Measurements from ENCODE around the gene LTF.
A peak's percentile ranks its signal among the peaks of the same experiment; 100 is the strongest.

Gene LTF

DNA sequence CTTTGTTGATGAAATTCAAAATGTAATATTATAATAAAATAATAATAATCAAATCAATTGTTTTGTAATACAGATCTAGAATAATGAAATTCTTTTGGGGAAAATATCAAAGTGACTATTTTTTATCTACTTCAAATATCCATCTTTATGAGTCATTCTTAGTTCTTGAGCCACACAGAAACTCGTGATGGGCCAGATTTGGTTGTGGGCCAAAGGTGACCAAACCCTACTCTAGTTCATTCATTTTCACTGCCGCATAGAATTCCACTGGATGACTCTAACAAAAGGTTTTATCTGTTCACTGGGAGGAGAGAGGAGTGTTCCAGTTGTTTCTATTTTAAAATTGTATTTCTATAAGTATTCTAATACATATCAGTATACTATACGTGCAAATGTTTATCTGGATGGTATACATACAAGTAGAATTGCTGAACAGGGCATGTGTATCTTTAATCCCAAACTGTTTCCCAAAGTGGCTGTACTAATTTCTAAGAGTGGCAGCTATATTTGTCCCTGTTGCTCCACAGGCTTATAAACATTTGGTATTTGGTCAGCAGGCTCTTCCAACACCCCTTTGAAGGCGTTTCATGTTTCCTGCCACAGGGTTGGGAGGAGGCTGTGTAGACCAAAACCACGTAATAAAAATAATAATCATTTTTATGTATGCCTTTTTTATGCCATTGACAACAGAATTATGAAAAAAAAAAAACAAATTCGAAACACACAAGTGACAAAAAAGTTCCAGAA, 25.8 kb upstream of the LTF start:
- DNase-seq = no peak

DNA sequence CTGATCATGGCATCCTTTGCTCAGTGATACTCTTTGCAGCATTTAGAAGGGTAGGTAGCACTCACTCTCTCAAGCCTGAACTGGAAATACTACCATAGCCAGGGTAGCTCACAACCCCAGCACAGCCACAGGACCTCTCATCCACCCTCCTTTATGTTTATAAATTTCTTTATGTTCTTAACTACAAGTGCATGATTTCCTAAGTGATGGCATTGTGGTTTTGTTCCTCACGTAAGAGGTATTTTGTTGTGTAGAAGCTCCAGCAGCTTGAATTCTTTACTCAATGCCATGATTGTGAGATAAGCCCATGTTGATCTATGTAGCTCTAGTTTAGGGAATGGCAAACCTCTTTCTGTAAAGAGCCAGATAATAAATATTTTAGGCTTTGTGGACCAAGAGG, 25.2 kb upstream of the LTF start:
- no peak for DNase-seq

DNA sequence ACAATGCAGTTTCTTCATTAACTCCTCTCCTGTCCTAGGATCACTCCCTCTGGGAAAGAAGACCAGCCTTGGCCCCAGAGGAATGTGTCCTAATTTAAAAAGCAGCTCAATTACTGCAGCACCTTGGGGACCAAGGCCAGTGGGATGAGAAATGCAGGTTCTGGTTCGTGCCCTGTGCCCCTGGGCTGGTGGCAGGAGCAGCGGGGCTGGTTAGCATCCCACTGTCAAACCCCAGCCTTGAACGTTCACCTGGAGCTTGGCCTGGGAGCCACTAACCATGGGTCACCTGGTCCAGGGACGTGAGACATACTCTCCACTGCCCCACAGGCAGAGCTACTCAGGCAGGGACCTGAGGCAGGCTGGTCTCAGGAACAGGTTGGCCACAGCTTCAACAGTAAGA, 24.7 kb upstream of the LTF start:
- DNase-seq = no peak

DNA sequence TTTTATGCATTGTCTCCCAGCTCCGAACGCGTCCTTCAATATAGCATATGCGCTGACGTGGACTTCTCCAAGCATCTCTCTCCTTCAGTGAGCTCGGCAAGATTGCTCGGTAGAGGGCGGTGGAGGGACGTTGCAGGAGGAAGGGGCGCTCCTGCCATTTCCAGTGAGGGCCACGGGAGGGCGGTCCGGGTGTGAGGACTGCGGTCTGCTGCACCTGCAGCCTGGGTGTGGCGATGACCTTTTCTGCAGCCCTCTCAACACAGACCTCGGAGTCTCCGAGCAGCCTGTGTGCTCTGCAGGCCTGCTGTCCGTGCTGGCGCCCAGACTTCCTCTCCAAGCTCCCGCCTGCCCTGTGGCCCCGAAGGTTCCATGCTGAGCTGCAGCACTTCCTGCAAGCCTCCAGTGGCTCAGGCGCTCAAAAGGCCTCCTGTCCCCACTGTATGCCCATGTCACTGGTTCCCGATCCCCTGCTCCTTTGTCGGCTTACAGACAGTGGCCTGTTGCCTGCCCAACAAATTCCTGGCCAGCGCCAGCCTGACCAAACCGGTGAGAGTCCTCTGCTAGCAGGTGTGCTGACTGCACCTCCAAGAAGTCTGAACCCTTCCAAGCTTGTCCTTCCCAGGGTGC, 24.1 kb upstream of the LTF start:
- peak; percentile 95 for DNase-seq

DNA sequence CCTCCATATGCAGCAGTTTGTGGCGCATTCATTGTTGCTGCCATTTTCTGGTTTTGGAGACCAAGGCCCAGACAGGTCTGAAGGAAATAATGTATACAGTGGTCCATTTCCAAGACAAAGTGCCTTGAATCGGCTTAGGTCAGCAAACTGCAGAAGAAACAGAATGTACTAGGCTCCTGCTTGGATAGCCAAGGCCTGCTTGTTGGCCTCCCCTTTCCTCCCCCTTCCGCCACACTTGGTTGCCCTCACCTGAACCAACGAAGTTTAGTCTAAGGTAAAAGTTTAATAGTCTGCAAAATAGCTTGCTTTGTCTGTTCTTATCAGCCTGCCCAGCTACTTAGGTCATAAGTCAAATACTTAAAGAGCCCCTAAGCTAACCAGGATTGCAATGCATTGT, 21.1 kb upstream of the LTF start:
- DNase-seq = no peak

DNA sequence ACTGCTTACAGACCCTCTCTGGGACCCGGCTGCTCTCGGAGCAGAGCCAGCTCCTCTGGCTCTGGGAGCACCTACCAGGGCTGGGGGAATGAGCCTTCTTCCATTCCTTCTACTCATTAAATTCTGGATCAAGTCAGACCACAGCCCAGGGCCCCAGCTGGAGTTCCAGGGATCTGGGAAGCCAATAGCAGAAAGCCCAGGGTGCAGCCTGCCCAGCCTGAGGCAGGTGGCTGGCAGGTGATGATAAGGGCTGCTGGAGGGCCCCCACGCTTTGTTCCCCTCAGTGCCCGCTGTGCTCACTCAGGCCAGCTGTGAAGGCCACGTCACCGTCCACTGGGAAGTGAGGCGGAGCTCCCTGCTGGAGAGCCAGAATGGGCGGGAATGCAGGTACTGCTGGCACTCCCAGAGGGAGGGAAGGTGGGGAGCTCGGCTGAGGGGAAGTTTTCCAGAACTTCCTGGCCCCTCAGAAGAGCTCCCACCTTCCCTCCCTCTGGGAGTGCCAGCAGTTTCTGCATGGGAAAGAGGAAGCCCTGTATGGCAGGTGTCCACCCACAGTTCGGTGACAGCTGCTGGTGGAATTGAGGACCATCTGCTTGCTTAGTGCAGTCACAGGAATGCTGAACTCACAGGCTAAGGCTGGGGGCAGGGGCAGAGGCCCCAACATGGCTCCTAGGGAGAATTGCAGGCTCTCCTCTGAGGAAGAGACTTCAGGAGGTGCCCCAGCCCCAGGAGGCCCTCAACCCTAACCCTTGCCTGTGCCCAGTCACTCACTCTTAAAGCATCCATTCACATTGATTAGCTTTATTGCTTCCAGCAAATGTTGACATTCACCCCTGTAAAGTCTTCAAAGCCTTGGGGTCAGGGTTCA, 20.4 kb upstream of the LTF start:
- no peak for DNase-seq

DNA sequence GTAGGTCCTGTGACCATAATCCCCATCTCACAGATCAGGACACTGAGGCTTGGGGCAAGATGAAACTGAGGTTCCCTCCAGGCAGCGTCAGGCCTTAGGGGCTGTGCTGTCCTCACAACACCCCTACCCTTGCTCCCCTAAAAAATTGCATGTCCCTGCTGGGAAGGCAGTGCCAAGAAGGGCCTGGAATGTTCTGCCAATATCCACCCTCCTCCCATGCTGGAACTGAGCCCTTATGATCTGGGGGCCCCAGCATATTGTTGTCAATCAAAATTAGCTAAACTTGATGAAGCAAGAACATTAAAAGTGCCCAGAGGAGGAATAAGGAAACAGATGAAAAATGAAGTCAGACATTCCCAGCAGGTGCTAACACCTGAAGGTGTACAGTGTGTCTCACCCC, 19.7 kb upstream of the LTF start:
- no peak for DNase-seq

DNA sequence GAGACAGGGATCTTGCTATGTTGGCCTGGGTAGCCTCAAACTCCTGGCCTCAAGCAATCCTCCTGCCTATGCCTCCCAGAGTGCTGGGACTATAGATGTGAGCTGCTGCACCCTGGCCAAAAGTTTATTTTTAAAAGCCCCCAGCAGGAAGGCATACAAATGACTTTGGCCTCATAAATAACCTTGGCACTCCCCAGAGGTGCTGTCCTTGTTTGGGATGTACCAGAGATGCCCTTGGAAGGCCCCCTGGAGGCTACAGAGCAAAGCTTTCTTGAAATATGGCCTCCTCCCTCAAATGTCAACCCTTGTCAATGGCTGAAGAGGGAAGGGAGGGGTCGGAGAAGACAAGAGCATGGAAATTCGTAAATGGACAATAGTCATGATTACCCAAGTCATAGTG, 19.1 kb upstream of the LTF start:
- no peak for DNase-seq

DNA sequence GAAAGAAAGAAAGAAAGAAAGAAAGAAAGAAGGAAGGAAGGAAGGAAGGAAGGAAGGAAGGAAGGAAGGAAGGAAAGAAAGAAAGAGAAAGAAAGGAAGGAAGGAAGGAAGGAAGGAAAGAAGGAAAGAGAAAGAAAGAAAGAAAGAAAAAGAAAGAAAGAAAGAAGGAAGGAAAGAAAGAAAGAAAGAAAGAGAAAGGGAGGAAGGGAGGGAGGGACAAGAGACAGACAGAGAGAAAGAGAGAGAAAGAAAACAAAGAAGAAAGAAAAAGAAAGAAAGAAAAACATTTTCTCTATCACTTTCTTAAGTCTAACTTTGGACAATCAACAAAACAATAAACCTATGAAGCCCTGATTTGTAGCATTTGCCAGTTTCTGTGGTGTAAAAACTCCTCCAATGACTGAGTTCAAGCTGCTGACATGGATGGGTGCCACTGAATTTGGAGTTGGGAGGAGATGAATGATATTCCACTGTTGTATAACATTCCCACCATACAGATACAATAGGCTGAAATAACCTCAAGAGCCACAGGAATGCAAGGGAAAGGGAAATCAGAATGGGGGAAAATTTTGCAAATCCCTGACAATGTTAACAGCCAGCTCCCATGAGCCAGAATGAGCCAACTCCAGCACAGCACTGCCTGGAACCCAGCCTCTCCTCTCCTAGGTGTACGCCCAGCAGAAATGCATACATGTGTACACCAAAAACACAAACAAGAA, 18.1 kb upstream of the LTF start:
- DNase-seq = no peak

DNA sequence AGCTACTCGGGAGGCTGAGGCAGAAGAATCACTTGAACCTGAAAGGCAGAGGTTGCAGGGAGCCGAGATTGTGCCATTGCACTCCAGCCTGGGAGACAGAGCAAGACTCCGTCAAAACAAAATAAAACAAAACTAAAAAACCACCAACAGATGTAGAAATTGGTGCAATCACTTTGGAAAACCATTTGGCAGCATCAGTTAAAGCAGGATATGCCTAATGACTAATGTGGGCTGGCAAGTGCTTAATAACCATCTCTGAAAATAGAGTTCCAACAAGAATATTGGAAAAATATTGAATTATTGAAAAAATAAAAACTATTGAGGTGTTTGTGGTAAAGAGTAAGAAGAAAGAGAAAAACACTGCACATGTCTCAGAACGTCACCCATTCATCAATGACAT, 16.9 kb upstream of the LTF start:
- no peak for DNase-seq

DNA sequence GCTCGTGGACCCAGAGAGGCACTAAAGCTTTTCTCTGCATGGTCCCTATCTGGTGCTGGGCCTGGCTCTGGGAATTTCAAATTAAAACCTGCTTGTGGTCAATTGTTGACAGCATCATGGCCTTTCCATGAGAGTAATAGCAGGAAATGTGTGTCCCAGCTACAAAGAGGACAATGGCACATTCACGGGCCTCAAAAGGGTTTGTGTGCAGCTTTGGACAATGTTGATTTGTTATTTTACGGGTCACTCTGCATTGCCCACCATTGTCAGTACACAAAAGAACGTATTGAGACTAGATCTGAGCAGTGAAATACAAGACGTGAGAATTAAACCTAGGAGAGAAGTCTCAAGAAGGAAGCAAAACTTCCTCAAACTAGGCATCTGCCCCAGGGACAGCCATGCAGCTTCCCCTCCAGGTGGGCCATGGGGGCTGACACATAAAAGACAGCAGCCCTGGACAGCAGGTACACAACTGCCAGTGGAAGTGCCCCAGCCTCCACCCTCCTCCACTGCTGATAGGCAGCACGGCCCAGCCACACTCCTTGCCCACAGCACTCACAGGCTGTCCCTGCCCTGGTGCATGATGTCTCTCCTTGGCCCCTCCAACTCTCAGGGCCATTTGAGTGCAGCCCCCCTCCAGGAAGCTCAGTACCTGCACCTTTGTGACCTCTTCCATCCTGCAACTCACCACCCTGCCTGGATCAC, 15.9 kb upstream of the LTF start:
- no peak for DNase-seq

DNA sequence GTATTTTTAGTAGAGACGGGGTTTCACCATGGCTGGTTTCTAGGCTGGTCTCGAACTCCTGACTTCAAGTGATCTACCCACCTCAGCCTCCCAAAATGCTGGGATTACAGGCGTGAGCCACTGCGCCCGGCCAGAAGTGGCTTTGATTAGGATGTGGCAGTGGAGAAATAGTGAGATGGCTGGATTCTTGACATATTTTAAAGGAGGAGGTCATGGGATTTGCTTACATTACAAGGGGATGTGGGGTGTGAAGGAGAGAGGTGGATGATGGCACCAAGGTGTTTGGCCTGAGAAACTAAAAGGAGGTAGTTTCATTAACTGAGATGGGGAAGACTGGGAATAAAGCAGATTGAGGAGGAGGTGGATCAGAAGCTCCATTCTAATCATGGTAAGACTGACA, 15.0 kb upstream of the LTF start:
- DNase-seq = no peak

DNA sequence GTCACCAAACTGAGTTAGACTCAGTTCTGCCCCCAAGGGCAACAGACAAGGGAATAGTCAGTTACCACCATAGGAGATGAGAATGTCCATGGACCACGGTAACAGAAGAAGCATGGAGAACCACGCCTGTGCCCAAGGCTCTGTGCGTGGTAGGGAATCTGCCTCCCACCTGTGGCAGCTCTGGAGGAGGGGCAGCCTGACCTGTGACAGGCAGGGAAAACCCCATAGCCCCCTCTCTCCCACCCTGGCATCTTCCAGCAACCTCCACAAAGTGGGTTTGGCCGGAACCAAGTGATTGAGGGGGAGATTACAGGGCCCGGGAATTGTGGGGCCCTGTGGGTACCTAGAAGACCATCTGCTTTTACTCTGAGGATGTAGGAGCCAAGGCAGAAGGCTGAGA, 14.3 kb upstream of the LTF start:
- DNase-seq = no peak

DNA sequence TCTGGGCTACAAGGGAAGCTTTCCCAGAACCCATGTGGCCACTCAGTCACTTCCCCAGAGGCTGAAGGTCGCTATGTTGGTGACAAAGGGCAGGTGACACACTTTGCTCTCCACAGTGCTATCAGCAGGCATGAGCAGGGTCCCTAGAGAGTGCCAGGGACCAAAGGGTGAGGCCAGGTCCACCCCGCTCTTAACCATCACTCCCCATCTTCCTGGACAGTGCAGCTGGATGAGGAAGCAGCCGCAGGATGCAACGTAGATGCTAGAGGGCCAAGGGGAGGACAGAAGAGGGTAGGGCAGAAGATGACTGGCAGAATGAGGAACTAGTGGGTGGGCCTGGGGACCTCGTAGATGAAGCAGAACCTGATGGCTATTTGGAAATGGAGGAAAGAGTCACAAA, 13.6 kb upstream of the LTF start:
- DNase-seq = no peak

DNA sequence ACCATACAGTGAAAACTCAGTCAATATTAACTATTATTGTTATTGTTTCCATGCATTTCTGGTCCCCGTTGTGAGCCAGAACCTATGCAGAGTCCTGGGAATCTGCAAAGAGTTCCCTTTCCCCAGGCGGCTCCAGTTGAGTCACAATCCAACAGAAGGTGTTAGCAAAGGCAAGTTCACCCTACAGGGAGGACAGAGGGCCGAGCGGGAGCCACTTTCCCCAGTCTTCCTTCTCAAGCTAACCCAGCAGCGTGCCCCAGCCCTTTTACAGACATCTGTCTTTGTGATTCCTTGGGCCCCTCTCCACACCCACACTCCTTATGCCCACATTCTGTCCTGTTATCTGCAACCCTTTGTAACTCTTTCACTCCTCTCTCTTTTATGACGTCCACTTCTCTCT, 13.1 kb upstream of the LTF start:
- DNase-seq = no peak

DNA sequence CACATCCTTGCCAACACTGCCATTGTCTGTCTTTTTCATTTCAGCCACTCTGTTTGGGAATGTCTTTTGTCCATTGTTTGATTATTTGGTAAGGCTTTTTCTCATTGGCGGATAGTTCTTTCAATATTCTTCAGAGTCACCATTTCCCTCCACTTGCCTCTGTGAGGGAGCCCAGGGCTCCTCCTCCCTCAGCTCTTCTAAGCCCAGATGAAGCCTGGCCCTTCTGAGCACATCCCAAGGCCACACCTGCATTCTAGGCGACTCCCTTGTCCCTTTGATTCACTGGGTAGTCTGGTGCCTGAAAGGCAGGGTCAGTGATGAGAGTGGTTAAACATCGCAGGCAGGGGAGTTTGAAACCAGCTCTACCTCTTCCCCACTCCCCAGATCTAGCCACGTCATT, 12.4 kb upstream of the LTF start:
- DNase-seq = no peak

DNA sequence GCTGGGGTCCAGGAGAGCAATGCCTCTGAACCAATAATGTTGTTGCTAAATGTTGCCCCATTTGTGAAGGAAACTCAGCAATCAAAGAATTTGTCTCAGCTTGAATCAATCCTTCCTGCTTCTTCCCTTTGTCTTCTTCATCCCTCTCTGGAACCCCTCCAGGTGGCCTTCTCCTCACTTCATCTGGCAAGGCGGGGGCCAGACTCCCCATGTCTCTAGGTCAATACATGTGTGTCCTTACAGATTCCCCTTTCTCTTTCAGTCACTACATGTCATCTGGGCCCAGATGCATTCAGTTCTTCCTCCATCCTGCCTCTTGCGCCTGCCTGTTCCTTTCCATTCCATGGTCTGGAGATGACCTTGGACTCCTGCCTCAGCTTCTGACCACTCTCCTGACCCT, 8.0 kb upstream of the LTF start:
- no peak for DNase-seq

DNA sequence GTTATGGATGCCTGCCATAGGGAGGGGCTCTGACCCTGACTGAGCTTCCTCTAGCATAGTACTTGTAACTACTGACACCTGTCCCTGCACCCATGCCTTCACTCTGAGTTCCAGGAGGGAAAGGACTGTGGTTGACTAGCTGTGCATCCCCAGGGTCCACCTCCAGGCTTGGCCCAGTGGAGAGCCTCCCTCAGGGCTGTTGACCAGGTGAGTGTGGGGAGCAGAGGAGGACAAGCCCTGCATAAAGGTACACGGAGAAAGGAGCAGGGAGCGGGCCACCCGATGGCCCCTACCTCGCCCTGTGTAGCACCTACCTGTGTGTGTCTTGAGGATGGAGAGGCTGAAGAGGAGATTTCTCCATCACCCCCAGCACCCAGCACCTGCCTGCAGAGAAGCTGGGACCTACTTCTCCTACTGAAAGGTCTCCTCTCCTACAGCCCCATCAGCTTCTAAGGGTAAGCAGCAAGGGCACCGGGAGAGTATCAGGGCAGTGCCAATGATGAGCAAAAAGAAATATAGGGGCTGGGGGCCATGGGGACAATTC, 6.7 kb upstream of the LTF start:
- DNase-seq = no peak

DNA sequence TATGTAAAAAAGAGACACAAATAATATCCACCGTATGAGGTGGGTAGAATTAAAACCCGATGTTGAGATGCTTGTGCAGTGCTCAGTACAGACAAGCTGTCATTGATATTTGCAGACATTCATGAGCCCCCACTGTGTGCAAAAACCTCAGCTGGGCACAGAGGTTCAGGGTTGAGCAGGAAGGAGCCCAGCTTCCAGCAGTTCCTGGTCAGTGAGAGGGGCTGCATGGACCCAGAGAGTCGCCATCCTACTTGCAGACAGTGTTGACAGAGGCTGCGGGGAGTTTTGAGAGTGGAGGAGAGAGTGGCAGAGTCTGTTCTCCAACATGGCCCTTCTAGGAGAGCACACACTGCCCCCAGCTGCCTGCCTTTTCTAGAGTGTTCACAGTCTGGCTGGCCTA, 6.1 kb upstream of the LTF start:
- no peak for DNase-seq

DNA sequence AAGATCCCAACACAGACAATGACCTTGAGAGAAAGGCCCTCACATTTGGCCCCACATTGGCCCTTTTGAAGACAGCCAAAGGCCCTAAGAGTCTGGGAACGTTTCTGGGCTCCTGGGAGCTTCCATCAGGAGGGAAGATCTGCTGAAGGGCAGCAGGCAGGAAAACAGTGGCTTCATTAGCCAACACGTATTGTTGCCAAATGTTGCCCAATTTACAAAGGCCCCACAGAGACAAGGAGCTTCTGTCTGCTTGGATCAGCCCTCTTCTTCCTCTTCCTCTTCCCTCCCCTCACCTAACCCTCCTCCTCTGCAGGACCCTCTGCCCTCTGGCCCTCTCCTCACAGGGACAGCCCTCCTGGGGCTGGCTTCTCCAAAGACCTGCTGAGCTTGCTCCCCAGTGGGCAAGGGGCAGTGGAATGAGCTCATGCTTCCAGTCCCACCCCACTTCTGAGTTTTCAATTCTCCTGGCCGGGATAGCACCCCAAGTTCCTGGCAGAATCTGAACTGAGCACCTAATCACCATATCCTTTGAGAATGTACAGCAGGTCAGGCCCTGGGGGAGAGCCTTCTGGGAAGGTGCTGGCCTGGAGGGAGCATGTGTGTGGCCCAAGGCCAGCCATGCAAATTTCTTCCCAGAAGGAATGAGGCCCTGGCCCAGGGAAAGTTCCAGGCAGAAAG, 5.1 kb upstream of the LTF start:
- DNase-seq = no peak

DNA sequence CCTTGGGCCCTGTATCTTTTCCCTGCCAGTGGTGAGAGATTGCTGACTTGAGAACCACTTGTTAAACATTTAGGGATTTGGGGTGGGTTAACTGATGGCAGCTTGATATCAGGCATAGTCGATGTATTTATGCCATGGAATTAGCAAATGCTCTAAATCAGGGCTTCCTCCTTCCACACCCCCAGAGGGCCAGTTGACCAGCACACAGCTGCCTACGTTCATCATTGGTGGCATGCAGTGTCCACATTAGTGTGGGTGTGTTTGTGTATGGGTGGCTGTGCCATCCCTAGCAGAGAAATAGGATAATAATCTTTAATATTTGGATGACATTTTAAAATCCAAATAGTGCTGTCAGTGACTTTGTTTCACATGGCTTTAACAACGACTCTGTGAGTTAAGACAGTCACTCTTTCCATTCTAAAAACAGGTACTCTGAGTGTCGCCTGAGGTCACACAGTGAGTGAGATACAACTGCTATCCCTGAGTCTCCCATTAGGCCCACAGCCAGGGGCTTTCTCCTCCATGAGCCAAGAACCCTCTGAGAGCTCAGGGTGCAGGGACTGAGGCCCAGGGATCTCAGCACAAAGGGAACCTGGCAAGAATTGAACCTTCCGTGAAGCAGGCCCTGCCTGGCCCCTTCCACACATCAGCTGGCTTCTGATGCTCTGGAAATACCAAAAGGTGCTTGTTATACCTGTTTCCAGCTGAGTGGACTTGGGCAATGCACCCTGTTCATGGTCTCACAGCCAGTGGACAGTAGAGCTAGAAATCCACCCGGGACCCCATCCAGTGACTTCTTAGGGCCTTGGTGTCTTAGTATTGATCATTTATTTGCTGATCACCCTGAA, 4.3 kb upstream of the LTF start:
- no peak for DNase-seq

Data from activated CD4-positive, alpha-beta T cell treated with anti-CD3 and anti-CD28 coated beads, Interleukin-2, amount 50 U/mL, for 16 hours (primary cell).